Right lobe of liver (tissue), 4 donors: ENCODE results near the gene CEBPZOS.

ENCODE experiments used
- CTCF ChIP-seq, 4 donors: fragments of 200-600 bp in 3 of 4; fragments of 450-650 bp in 1 of 4; IDR thresholded peaks; one replicate each; pipeline versions ENCODE4 v1.5.1 to v1.8.0; 2016 to 2022; ENCODE audit warnings: antibody characterized with exemption in 4 of 4, mild to moderate bottlenecking in 2 of 4
- POLR2A ChIP-seq: fragments of 450-650 bp; IDR thresholded peaks from one replicate; pipeline ENCODE4 v1.6.1; 2017; ENCODE audit warnings: antibody characterized with exemption, mild to moderate bottlenecking
- donor health status: DM: no; HTN: no; CAD: no.
- donor health status: DM: no; HTN: no; CAD: no.
- donor health status: DM: no; HTN: yes; CAD: no.

- TF ChIP-seq POLR2A (no peak), CTCF (IDR thresholded peaks at IDR 0.05) (no peak)
Observed at GRCh38 chr2:37201766-37202165, 5.5 kb downstream of the CEBPZOS start.
